Measurements from ENCODE around the gene TRPV4. TPM values are rescaled to one million over a fixed set of nuclear protein-coding genes. Genes with fewer than 3 reads are reported as not detected.

The TRPV4 gene
- total and polyA plus RNA-seq, 2 experiments from 2014 or later, result 0.66 to 1.1 TPM

DNA sequence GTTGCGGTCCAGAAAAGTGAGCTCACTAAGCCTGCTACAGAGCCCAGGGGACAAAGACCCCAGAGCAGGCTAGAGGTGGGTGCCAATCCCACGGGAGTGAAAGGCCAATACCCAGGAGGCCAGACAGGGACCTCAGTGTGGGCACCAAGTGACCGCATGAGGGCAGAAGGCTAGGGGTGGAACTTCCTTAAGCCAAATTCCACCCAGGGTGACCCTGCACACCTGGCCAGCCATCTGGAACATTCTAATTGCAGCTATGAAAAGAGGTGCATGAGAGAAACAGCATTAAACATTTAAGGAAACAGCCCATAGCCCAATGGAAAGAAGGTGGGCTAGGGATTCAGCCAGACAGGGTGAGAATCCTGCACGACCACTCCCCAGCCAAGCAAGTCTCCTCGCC lies 27.8 kb upstream of the TRPV4 start:
- DNase-seq (ENCODE audit: low spot score), result no peak
- Mint-ChIP-seq H3K4me3 (no peak overlapping the region), H3K27me3 (ENCODE audit: insufficient read depth, low read depth, poor library complexity) (peaks cover 4% of the 10 kb centered on the region), H3K9me3 (no peaks in the 10 kb centered on the region), H3K27ac (no peak overlapping the region), H3K36me3 (ENCODE audit: low read depth) (peaks cover 16% of the 10 kb centered on the region; the same call in 2 of the 3 replicates), H3K4me1 (peaks cover 11% of the 10 kb centered on the region)
- Histone ChIP-seq H3K36me3 (ENCODE audit: insufficient read depth) (peaks cover 3% of the 10 kb centered on the region; the same call in 1 of the 2 replicates), H3K4me3 (no peak overlapping the region), H2AFZ (no peak overlapping the region), H4K20me1 (replicated peaks; ENCODE audit: insufficient read depth) (peaks cover 11% of the 10 kb centered on the region; the same call in 1 of the 2 replicates), H3K79me2 (replicated peaks; ENCODE audit: insufficient read depth) (peaks cover 6% of the 10 kb centered on the region; the same call in 1 of the 2 replicates), H3K4me1 (ENCODE audit: insufficient read depth) (no peaks in the 10 kb centered on the region), H3K27ac (ENCODE audit: low read depth) (no peak overlapping the region), H3K27me3 (ENCODE audit: insufficient read depth) (no peaks in the 10 kb centered on the region), H3K9me2 (ENCODE audit: insufficient read depth) (no peaks in the 10 kb centered on the region), H3K4me2 (no peak overlapping the region), H3F3A (replicated peaks; ENCODE audit: low read depth) (no peaks in the 10 kb centered on the region)
- no peak for ATAC-seq
- TF ChIP-seq NANOG (IDR thresholded peaks at IDR 0.05; ENCODE audit: borderline replicate concordance), result no peak
- TF ChIP-seq, protein P1, sequence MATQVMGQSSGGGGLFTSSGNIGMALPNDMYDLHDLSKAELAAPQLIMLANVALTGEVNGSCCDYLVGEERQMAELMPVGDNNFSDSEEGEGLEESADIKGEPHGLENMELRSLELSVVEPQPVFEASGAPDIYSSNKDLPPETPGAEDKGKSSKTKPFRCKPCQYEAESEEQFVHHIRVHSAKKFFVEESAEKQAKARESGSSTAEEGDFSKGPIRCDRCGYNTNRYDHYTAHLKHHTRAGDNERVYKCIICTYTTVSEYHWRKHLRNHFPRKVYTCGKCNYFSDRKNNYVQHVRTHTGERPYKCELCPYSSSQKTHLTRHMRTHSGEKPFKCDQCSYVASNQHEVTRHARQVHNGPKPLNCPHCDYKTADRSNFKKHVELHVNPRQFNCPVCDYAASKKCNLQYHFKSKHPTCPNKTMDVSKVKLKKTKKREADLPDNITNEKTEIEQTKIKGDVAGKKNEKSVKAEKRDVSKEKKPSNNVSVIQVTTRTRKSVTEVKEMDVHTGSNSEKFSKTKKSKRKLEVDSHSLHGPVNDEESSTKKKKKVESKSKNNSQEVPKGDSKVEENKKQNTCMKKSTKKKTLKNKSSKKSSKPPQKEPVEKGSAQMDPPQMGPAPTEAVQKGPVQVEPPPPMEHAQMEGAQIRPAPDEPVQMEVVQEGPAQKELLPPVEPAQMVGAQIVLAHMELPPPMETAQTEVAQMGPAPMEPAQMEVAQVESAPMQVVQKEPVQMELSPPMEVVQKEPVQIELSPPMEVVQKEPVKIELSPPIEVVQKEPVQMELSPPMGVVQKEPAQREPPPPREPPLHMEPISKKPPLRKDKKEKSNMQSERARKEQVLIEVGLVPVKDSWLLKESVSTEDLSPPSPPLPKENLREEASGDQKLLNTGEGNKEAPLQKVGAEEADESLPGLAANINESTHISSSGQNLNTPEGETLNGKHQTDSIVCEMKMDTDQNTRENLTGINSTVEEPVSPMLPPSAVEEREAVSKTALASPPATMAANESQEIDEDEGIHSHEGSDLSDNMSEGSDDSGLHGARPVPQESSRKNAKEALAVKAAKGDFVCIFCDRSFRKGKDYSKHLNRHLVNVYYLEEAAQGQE (IDR thresholded peaks at IDR 0.05; ENCODE audit: unreplicated experiment), result no peak
- TF ChIP-seq, protein P2, sequence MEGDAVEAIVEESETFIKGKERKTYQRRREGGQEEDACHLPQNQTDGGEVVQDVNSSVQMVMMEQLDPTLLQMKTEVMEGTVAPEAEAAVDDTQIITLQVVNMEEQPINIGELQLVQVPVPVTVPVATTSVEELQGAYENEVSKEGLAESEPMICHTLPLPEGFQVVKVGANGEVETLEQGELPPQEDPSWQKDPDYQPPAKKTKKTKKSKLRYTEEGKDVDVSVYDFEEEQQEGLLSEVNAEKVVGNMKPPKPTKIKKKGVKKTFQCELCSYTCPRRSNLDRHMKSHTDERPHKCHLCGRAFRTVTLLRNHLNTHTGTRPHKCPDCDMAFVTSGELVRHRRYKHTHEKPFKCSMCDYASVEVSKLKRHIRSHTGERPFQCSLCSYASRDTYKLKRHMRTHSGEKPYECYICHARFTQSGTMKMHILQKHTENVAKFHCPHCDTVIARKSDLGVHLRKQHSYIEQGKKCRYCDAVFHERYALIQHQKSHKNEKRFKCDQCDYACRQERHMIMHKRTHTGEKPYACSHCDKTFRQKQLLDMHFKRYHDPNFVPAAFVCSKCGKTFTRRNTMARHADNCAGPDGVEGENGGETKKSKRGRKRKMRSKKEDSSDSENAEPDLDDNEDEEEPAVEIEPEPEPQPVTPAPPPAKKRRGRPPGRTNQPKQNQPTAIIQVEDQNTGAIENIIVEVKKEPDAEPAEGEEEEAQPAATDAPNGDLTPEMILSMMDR (conservative IDR thresholded peaks at IDR 0.05; ENCODE audit: low read depth in 2 of 2), result no peak
- no peak for TF ChIP-seq POLR2AphosphoS5 (IDR thresholded peaks at IDR 0.05; ENCODE audit: low read depth)
- TF ChIP-seq CREB1 (CRISPR knock-in tag; IDR thresholded peaks at IDR 0.05; ENCODE audit: low read depth), result no peak
- TF ChIP-seq, protein P3, sequence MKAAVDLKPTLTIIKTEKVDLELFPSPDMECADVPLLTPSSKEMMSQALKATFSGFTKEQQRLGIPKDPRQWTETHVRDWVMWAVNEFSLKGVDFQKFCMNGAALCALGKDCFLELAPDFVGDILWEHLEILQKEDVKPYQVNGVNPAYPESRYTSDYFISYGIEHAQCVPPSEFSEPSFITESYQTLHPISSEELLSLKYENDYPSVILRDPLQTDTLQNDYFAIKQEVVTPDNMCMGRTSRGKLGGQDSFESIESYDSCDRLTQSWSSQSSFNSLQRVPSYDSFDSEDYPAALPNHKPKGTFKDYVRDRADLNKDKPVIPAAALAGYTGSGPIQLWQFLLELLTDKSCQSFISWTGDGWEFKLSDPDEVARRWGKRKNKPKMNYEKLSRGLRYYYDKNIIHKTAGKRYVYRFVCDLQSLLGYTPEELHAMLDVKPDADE (IDR thresholded peaks at IDR 0.05), result no peak
- no peak for TF ChIP-seq EZH2phosphoT487 (IDR thresholded peaks at IDR 0.05; ENCODE audit: unreplicated experiment)
- TF ChIP-seq, protein P4, sequence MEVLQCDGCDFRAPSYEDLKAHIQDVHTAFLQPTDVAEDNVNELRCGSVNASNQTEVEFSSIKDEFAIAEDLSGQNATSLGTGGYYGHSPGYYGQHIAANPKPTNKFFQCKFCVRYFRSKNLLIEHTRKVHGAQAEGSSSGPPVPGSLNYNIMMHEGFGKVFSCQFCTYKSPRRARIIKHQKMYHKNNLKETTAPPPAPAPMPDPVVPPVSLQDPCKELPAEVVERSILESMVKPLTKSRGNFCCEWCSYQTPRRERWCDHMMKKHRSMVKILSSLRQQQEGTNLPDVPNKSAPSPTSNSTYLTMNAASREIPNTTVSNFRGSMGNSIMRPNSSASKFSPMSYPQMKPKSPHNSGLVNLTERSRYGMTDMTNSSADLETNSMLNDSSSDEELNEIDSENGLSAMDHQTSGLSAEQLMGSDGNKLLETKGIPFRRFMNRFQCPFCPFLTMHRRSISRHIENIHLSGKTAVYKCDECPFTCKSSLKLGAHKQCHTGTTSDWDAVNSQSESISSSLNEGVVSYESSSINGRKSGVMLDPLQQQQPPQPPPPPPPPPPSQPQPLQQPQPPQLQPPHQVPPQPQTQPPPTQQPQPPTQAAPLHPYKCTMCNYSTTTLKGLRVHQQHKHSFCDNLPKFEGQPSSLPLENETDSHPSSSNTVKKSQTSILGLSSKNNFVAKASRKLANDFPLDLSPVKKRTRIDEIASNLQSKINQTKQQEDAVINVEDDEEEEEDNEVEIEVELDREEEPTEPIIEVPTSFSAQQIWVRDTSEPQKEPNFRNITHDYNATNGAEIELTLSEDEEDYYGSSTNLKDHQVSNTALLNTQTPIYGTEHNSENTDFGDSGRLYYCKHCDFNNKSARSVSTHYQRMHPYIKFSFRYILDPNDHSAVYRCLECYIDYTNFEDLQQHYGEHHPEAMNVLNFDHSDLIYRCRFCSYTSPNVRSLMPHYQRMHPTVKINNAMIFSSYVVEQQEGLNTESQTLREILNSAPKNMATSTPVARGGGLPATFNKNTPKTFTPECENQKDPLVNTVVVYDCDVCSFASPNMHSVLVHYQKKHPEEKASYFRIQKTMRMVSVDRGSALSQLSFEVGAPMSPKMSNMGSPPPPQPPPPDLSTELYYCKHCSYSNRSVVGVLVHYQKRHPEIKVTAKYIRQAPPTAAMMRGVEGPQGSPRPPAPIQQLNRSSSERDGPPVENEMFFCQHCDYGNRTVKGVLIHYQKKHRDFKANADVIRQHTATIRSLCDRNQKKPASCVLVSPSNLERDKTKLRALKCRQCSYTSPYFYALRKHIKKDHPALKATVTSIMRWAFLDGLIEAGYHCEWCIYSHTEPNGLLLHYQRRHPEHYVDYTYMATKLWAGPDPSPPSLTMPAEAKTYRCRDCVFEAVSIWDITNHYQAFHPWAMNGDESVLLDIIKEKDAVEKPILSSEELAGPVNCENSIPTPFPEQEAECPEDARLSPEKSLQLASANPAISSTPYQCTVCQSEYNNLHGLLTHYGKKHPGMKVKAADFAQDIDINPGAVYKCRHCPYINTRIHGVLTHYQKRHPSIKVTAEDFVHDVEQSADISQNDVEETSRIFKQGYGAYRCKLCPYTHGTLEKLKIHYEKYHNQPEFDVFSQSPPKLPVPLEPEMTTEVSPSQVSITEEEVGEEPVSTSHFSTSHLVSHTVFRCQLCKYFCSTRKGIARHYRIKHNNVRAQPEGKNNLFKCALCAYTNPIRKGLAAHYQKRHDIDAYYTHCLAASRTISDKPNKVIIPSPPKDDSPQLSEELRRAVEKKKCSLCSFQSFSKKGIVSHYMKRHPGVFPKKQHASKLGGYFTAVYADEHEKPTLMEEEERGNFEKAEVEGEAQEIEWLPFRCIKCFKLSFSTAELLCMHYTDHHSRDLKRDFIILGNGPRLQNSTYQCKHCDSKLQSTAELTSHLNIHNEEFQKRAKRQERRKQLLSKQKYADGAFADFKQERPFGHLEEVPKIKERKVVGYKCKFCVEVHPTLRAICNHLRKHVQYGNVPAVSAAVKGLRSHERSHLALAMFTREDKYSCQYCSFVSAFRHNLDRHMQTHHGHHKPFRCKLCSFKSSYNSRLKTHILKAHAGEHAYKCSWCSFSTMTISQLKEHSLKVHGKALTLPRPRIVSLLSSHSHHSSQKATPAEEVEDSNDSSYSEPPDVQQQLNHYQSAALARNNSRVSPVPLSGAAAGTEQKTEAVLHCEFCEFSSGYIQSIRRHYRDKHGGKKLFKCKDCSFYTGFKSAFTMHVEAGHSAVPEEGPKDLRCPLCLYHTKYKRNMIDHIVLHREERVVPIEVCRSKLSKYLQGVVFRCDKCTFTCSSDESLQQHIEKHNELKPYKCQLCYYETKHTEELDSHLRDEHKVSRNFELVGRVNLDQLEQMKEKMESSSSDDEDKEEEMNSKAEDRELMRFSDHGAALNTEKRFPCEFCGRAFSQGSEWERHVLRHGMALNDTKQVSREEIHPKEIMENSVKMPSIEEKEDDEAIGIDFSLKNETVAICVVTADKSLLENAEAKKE (CRISPR knock-in tag; IDR thresholded peaks at IDR 0.05), result no peak
- no peak for TF ChIP-seq JUNB (IDR thresholded peaks at IDR 0.05; ENCODE audit: unreplicated experiment)
- TF ChIP-seq STAT1 (IDR thresholded peaks at IDR 0.05; ENCODE audit: unreplicated experiment), result no peak
- TF ChIP-seq ZNF331 (CRISPR knock-in tag; IDR thresholded peaks at IDR 0.05; ENCODE audit: low read depth), result no peak
- no peak for TF ChIP-seq EZH2 (IDR thresholded peaks at IDR 0.05; ENCODE audit: low read depth, unreplicated experiment)
- TF ChIP-seq ZNF114 (CRISPR knock-in tag; IDR thresholded peaks at IDR 0.05), result no peak

All from GM23338 (cell line).